Fibroblast of villous mesenchyme (primary cell): ENCODE data around the gene SSBP3. TPM values are rescaled to one million over a fixed set of nuclear protein-coding genes. Genes with fewer than 3 reads are reported as not detected.

Source experiments
- DNase-seq: peaks from one replicate; pipeline ENCODE4 v3.0.0-alpha.2; 2010; ENCODE audit warnings: low read depth
- H3K4me3 ChIP-seq: 2 replicates; pipeline ENCODE4 v1.5.1; 2011; ENCODE audit warnings: low read depth, mild to moderate bottlenecking, low read length
- total RNA-seq: library from RNA; depleted of rRNA; stranded (reverse); fragments of >200 nt; gene quantifications from 2 replicates; pipeline ENCODE4 v1.2.3, GENCODE V29; 2012
- TF ChIP-seq, protein P1 (sequence below): IDR thresholded peaks from 2 replicates; pipeline ENCODE4 v1.5.1; 2012; ENCODE audit warnings: low read depth, mild to moderate bottlenecking, low read length; ENCODE audit not compliant: insufficient read depth

SSBP3 gene
- total RNA-seq, 1 donor: 15.1 TPM

DNA sequence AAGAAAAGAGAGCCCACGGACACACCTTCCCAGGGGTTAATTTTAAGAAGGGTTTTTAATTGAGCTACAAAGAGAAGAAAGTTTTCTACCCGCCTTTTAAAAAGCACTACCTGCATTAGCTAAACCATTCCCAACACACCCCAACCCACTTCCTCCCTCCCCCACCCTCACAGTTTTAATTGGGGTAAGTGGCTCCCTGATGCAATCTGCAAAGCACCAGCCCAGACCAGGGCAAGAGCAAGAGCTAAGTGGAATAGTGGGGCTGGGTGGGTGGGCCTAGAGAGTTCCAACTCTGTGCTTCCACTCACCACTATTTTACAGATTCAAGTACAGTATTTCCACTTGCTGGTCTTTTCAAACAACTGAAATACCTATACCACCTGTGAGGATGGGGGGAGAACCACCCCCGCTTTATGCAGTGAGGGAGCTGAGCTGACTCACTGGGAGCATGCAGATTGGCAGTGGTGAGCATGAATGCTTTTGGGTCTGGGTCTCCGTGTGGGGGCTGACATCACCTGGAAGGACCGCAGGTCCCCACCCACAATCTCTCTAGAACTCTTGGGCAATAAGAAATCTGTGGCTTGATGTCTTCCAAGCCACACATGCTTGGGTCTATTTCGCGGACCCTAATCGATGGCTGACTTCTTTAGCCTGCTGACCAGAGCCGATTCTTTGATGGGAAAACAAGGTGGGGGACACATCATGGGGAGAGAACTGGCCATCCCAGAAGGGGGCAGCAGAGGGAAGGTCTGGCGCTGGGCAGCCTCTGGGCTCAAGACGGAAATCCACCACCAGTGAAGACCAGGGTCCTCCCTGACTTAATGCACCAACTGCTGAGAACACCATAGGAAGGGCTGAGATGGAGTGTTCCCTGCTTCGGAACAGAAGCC, 95.5 kb downstream of the SSBP3 start:
- TF ChIP-seq, protein P1, sequence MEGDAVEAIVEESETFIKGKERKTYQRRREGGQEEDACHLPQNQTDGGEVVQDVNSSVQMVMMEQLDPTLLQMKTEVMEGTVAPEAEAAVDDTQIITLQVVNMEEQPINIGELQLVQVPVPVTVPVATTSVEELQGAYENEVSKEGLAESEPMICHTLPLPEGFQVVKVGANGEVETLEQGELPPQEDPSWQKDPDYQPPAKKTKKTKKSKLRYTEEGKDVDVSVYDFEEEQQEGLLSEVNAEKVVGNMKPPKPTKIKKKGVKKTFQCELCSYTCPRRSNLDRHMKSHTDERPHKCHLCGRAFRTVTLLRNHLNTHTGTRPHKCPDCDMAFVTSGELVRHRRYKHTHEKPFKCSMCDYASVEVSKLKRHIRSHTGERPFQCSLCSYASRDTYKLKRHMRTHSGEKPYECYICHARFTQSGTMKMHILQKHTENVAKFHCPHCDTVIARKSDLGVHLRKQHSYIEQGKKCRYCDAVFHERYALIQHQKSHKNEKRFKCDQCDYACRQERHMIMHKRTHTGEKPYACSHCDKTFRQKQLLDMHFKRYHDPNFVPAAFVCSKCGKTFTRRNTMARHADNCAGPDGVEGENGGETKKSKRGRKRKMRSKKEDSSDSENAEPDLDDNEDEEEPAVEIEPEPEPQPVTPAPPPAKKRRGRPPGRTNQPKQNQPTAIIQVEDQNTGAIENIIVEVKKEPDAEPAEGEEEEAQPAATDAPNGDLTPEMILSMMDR: peak; percentile 72
- DNase-seq: peak; percentile 58
- H3K4me3 ChIP-seq: no peak overlapping the region

DNA sequence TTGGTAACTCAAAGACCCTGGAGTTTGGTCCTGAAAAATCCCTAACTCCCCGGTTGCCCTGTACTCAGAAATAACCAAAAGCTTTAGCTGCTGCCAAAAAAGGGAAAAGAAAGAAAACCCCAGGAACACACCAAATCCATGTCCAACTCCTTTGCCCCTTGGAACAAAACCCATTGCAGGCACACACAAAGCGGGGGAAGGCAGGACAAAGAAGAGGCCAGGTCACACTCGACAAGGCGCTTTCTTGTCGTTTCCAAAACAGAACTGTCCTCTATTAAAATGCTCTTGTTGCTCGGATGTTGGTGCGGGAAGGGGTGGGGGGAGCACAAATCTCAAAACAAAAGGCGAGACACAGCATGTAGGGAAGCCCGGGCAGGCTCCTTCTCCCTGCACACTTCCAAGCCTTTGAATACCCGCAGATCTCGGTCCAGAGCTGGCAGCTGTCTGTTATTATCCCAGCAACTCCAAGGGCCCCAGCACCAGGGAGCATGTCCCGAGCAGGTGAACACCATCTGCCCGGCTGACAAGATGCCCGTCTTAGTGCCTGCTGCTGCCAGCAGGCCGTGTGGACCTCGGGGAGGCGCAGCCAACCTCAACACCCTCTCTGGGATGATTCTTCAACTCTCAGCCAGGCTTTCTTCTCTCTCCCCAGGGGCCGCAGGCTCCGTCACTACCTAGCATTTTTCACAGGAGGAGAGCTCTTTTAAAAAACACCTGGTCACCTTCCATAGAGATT, 96.4 kb downstream of the SSBP3 start:
- no peak for DNase-seq
- TF ChIP-seq, protein P1: no peak
- H3K4me3 ChIP-seq: no peak overlapping the region

DNA sequence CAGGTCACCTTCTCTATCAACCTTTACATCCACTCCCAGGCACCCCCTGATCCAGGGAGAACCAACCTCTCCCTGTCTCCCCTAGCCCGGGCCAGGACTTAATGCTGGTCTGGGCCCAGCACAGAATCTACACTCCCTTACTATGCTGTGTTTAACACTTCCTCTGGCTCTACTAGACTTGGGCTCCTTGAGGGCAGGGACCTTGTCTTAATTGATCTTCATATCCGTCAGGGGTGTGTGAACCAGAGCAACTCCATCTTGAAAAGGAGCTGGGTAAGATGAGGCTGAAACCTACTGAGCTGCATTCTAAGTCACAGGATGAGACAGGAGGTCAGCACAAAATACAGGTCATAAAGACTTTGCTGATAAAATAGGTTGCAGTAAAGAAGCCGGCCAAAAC, 98.9 kb downstream of the SSBP3 start:
- TF ChIP-seq, protein P1: no peak
- DNase-seq: no peak
- no peak overlapping the region for H3K4me3 ChIP-seq

DNA sequence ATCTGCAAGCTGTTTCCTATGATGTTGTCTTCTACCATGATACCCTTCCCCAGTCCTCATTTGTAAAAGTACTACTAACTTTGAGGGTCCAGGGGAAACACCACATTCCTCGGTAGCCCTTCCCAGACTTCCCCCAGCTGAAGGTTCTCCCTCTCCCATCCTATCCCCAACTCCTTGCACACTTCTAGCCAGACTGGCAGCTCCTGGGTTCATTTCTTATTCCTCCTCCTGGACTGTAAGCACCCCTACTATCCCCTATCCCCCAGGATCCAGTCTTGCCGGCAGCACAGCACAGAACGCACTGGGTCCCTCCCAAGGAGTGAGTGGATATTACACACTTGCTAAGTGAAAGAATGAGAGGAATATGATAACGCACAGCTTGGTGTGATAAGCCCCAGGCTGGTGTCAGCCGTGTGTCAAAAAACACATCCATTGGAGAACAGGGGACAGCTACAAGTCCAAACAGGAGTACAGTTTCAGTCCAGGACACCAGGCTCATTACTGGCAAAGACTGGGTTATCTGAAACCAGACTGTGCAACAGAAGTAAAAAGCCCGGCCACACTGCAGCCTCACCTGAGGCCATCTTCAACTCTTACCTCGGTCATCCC, 100.2 kb downstream of the SSBP3 start:
- H3K4me3 ChIP-seq: no peak overlapping the region
- no peak for DNase-seq
- TF ChIP-seq, protein P1: no peak

DNA sequence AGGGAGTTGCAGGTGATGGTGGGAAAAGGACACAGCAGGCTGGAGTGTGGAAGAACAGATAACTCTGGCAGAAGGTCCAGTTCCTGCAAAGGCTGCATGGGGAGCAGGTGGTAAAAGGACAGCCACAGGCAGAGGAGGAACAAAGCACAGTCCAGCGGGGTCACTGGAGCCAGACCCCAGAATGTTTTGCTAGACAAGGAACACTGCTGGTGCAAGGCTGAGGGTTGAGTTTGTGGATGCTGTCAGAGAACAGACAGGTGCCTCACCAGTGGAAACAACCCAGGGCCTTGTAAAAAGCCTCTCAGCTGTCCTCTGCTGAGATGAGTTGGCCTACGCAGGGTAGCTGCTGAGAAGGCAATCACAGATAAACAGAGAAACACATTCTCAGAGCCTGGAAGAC, 101.7 kb downstream of the SSBP3 start:
- TF ChIP-seq, protein P1: no peak

DNA sequence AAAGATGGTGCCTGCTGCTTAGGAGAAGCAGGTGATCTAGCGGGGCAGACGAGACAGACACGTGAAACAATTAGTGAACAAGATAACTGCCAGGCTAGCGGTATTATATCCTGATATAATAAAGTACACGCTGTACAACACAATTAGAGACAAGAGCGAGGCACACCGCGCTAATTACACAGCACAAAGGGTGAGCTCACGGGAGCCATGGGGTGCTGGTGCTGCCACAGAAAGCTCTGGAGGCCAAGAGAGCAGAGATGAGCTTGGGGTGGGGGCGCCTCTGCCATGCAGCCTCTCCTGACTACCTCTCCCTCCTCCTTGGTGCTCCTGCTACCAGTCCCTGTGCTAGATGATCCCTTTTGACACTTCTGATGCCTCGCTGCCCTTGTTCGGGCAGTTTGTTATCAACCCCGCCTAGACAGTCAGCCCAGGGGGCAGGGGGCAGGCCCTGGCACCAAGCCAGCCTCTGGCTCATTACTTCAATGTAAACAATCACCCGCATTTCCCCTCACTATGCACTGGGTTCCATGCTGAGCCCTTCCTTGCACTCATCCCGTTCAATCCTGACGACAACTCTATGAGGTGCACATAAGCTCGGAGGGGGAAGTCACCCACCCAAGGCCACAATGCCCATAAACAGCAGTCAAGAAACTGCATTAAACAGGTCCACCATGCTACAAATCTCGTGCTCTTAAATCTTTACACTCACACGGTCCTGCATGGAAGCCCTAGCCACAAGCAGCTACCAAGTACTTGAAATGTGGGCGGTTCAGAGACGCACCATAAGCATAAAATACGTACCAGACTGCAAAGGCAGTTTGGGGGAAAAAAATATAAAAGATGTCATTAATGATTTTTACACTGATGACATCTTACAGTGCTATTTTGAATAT, 103.0 kb downstream of the SSBP3 start:
- no peak for DNase-seq
- TF ChIP-seq, protein P1: no peak

More for the DNA sequence above, 101.7 kb downstream of the SSBP3 start:
- no peak overlapping the region for H3K4me3 ChIP-seq
- no peak for DNase-seq

More for the DNA sequence above, 103.0 kb downstream of the SSBP3 start:
- no peak overlapping the region for H3K4me3 ChIP-seq
